Measurements from ENCODE around the gene CLEC4G.

- no peak for TF ChIP-seq CTCF (IDR thresholded peaks at IDR 0.05)
- TF ChIP-seq EP300 (IDR thresholded peaks at IDR 0.05): no peak
- TF ChIP-seq POLR2A (IDR thresholded peaks at IDR 0.05): no peak
Measured at GRCh38 chr19:7701654-7702457, 30.1 kb downstream of the CLEC4G start, which contains the start of gene FCER2.

Measured in tibial nerve (tissue), 4 donors.